PFSK-1 (cell line): ENCODE measurements around the gene FOXN3.

Experiments
- FOXP2 ChIP-seq: optimal IDR thresholded peaks from 2 replicates; pipeline ENCODE3; 2011; ENCODE audit warnings: borderline replicate concordance, control low read depth, inconsistent platforms; ENCODE audit not compliant: insufficient read depth; ENCODE audit errors: extremely low read length, extremely low read depth
- POLR2AphosphoS5 ChIP-seq: IDR thresholded peaks from 2 replicates; pipeline ENCODE4 v1.6.1; 2012; ENCODE audit warnings: low read depth, mild to moderate bottlenecking, control low read depth, low read length, moderate library complexity
- REST ChIP-seq, 2 experiments: IDR thresholded peaks; 2 replicates each; pipeline versions ENCODE4 v1.6.1 to v1.8.0; 2011 to 2012; ENCODE audit warnings: low read depth in 2 of 2, low read length in 2 of 2, control low read depth in 1 of 2, inconsistent platforms in 1 of 2, mild to moderate bottlenecking in 1 of 2, moderate library complexity in 1 of 2; ENCODE audit not compliant: insufficient read depth in 1 of 2
- SIN3A ChIP-seq: IDR thresholded peaks from 2 replicates; pipeline ENCODE4 v1.6.1; 2012; ENCODE audit warnings: mild to moderate bottlenecking, low read length, moderate library complexity, borderline replicate concordance; ENCODE audit not compliant: insufficient read depth
- TAF1 ChIP-seq: IDR thresholded peaks from 2 replicates; pipeline ENCODE4 v1.6.1; 2012; ENCODE audit warnings: low read length, control low read depth, borderline replicate concordance; ENCODE audit not compliant: insufficient read depth

FOXN3 gene

DNA sequence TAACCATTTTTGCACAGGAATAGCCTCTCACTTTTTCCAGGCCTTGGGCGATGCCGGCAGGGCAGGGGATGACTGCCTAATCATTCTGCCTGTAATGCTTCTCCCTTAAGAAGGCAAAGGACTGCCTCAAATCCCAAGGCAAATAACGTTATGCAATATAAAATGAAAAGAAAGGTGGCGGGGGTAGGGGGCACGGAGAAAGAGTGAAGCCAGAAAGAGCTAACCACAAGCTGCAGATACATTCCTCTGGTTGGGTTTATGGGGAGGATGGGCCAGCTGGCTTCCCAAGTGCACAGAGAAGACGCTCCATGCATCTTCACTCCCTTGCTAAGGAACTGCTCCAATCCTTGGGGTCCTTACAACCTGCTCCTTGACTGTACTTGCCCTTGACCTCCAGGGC, 229.5 kb downstream of the FOXN3 start:
- TF ChIP-seq POLR2AphosphoS5 (no peak), SIN3A (no peak), TAF1 (no peak), REST (IDR thresholded peaks at IDR 0.05; ENCODE audit: insufficient read depth in 1 of 2, low read depth in 2 of 2, low read length in 2 of 2) (no peak), FOXP2 (no peak)

- TF ChIP-seq FOXP2 (no peak), SIN3A (no peak), POLR2AphosphoS5 (no peak), REST (IDR thresholded peaks at IDR 0.05; ENCODE audit: insufficient read depth in 1 of 2, low read depth in 2 of 2, low read length in 2 of 2) (no peak), TAF1 (no peak)
Observed at GRCh38 chr14:89186856-89187376, 230.1 kb downstream of the FOXN3 start.

GRCh38 chr14:89185919-89186855, 230.8 kb downstream of the FOXN3 start:
- TF ChIP-seq SIN3A (no peak), FOXP2 (no peak), POLR2AphosphoS5 (no peak), REST (IDR thresholded peaks at IDR 0.05; ENCODE audit: insufficient read depth in 1 of 2, low read depth in 2 of 2, low read length in 2 of 2) (no peak)

DNA sequence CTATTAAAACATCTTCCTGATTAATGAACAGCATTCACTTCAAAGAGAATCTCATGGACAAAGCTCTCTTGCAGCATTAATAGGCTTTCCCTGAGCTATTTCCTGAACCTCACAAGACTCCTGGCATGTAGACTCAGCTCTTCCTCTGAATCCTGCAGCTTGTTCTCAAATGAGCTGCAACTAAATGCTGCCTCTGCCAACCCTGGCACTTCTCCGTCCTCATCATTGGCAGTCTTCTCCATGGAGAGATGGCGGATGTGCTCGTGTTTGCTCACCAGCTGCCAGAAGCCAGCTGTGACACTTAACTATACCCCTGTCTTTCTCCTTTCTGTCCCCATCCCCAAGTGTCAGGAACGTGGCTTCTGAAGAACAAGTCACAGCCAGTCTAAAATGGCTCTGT, 232.1 kb downstream of the FOXN3 start:
- TF ChIP-seq REST (IDR thresholded peaks at IDR 0.05; ENCODE audit: insufficient read depth in 1 of 2, low read depth in 2 of 2, low read length in 2 of 2) (no peak), FOXP2 (no peak), POLR2AphosphoS5 (no peak), SIN3A (no peak), TAF1 (no peak)
